ENCODE data around the gene LCN12. TPM values are rescaled to one million over a fixed set of nuclear protein-coding genes. Genes with fewer than 3 reads are reported as not detected.

Gene LCN12
- polyA plus RNA-seq, 3 donors: 0.29 TPM; not detected in 2

DNA sequence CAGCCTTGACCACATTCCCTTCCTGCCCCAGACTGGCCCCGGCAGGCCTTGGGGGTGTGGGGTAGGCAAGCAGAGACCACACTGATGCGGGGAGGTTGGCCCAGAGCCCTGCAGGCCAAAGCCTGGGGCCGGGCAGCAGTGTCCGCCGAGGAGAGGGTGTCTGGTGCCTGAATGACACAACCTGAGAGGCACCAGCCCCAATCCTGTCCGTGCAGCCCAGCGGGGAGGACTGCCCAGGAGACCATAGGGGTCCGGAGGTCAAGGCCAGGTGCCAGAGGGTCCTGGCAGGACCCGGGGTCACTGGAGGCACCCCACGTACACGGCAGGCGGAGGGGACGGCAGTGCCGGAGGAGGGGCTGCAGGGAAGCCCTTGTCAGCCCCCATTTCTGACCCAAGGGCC lies 19.7 kb downstream of the LCN12 start:
- H3K4me1 Mint-ChIP-seq: peaks cover 22% of the 10 kb centered on the region
- intact Hi-C loops (cut with micrococcal nuclease): no loop called here
- Histone ChIP-seq H4K20me1 (ENCODE audit: insufficient read depth, low read length) (no peaks in the 10 kb centered on the region), H3K9me3 (replicated peaks in 1 of 2; ENCODE audit: control insufficient read depth in 1 of 2, insufficient read depth in 1 of 2, low read length in 2 of 2) (no peaks in the 10 kb centered on the region), H3K27me3 (ENCODE audit: control insufficient read depth in 2 of 2, insufficient read depth in 2 of 2, low read length in 2 of 2) (peaks cover 0 to 9% of the 10 kb centered on the region in 2 donors), H3K9ac (ENCODE audit: insufficient read depth, low read length, poor library complexity, severe bottlenecking) (no peak overlapping the region), H2AFZ (ENCODE audit: insufficient read depth, low read depth, low read length, poor library complexity, severe bottlenecking) (no peak overlapping the region), H3K27ac (ENCODE audit: low read depth in 1 of 2, low read length in 2 of 2) (no peak overlapping the region), H3K79me2 (ENCODE audit: insufficient read depth, low read length) (no peaks in the 10 kb centered on the region), H3K4me2 (replicated peaks; ENCODE audit: extremely low read depth, low read length, poor library complexity, severe bottlenecking) (no peak overlapping the region), H3K4me3 (replicated peaks in 1 of 3; ENCODE audit: low read depth in 2 of 3, low read length in 3 of 3) (no peak overlapping the region), H3K4me1 (ENCODE audit: control insufficient read depth in 1 of 2, insufficient read depth in 2 of 2, low read length in 2 of 2) (peaks cover 17 to 30% of the 10 kb centered on the region in 2 donors), H3K36me3 (replicated peaks in 1 of 2; ENCODE audit: control insufficient read depth in 1 of 2, insufficient read depth in 2 of 2, low read length in 2 of 2) (no peaks in the 10 kb centered on the region)
- H3K36me3 Mint-ChIP-seq: no peaks in the 10 kb centered on the region
- no peak overlapping the region for H3K27ac Mint-ChIP-seq
- WGBS (ENCODE audit: insufficient coverage): 96% methylated on average over 12 of the region's 14 CpGs
- TF ChIP-seq, protein P1, sequence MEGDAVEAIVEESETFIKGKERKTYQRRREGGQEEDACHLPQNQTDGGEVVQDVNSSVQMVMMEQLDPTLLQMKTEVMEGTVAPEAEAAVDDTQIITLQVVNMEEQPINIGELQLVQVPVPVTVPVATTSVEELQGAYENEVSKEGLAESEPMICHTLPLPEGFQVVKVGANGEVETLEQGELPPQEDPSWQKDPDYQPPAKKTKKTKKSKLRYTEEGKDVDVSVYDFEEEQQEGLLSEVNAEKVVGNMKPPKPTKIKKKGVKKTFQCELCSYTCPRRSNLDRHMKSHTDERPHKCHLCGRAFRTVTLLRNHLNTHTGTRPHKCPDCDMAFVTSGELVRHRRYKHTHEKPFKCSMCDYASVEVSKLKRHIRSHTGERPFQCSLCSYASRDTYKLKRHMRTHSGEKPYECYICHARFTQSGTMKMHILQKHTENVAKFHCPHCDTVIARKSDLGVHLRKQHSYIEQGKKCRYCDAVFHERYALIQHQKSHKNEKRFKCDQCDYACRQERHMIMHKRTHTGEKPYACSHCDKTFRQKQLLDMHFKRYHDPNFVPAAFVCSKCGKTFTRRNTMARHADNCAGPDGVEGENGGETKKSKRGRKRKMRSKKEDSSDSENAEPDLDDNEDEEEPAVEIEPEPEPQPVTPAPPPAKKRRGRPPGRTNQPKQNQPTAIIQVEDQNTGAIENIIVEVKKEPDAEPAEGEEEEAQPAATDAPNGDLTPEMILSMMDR (IDR thresholded peaks at IDR 0.05): no peak
- H3K4me3 Mint-ChIP-seq: no peak overlapping the region
- no peak for DNase-seq
- H3K27me3 Mint-ChIP-seq (ENCODE audit: low read depth in 3 of 3): peaks cover 8 to 28% (median 10%) of the 10 kb centered on the region in 3 donors
- no peaks in the 10 kb centered on the region for H3K9me3 Mint-ChIP-seq

DNA sequence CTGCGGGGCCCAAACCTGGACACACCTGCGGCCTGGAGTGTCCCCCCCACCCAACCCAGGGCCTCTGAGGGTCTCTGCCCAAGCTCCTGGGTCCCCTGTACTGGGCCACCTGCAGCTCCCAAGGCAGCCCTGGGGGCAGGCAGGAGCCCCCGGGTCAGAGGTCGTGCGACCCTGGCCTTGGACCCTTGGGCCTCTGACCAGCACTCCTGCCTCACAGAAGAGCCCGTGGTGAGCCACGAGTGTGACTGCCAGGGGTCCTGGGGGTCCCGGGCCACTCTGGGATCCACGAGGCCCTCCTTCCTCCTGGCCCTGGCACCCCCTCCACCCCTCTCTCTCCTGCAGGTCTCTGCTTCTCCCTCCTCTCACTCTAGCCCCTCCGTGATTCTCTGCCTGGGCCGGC lies 20.3 kb downstream of the LCN12 start:
- TF ChIP-seq, protein P1 (IDR thresholded peaks at IDR 0.05): no peak
- no peaks in the 10 kb centered on the region for H3K79me2 ChIP-seq (ENCODE audit: insufficient read depth, low read length)
- Mint-ChIP-seq H3K27ac (no peak overlapping the region), H3K27me3 (ENCODE audit: low read depth in 3 of 3) (peaks cover 7 to 32% (median 13%) of the 10 kb centered on the region in 3 donors), H3K4me1 (peaks cover 19% of the 10 kb centered on the region), H3K4me3 (no peak overlapping the region), H3K9me3 (no peaks in the 10 kb centered on the region), H3K36me3 (no peaks in the 10 kb centered on the region)
- intact Hi-C loops (cut with micrococcal nuclease): no loop called here
- peaks cover 17 to 30% of the 10 kb centered on the region in 2 donors for H3K4me1 ChIP-seq (ENCODE audit: control insufficient read depth in 1 of 2, insufficient read depth in 2 of 2, low read length in 2 of 2)
- no peak overlapping the region for H3K27ac ChIP-seq (ENCODE audit: low read depth in 1 of 2, low read length in 2 of 2)
- H2AFZ ChIP-seq (ENCODE audit: insufficient read depth, low read depth, low read length, poor library complexity, severe bottlenecking): no peak overlapping the region
- H3K9me3 ChIP-seq (replicated peaks in 1 of 2; ENCODE audit: control insufficient read depth in 1 of 2, insufficient read depth in 1 of 2, low read length in 2 of 2): no peaks in the 10 kb centered on the region
- DNase-seq: no peak
- no peak overlapping the region for H3K9ac ChIP-seq (ENCODE audit: insufficient read depth, low read length, poor library complexity, severe bottlenecking)
- H3K27me3 ChIP-seq (ENCODE audit: control insufficient read depth in 2 of 2, insufficient read depth in 2 of 2, low read length in 2 of 2): peaks cover 0 to 15% of the 10 kb centered on the region in 2 donors
- 96% methylated on average over 10 of the region's 11 CpGs for WGBS (ENCODE audit: insufficient coverage)
- no peak overlapping the region for H3K4me3 ChIP-seq (replicated peaks in 1 of 3; ENCODE audit: low read depth in 2 of 3, low read length in 3 of 3)
- H3K4me2 ChIP-seq (replicated peaks; ENCODE audit: extremely low read depth, low read length, poor library complexity, severe bottlenecking): no peak overlapping the region
- no peaks in the 10 kb centered on the region for H4K20me1 ChIP-seq (ENCODE audit: insufficient read depth, low read length)
- H3K36me3 ChIP-seq (replicated peaks in 1 of 2; ENCODE audit: control insufficient read depth in 1 of 2, insufficient read depth in 2 of 2, low read length in 2 of 2): no peaks in the 10 kb centered on the region
